ENCODE data around the gene JARID2.

JARID2 gene

DNA sequence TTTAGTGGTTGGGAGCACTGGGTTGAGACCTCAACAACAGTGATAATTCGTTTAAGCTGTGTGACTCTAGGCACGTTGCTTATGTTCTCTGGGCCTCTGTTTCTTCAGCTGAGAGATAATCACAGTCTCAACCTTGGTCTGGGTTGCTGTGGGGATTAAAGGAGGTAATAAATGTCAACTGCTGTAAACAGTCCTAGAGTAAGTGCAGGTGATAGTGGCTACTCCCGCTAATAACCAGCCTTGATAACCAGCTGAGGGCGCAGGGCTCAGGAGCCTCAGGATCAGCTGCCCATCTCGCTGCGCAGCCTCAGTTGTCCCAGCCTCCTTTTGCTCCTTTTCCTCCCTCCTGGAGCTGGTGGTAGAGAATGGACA, 58.0 kb downstream of the JARID2 start:
- H3K36me3 ChIP-seq (ENCODE audit: control insufficient read depth, insufficient read depth, low read length): peaks cover 4% of the 10 kb centered on the region; the same call in 1 of the 2 replicates
- H3K9me3 ChIP-seq (ENCODE audit: control insufficient read depth, insufficient read depth, low read depth, low read length): no peaks in the 10 kb centered on the region
- no peak overlapping the region for H3K4me3 ChIP-seq (ENCODE audit: low read depth, low read length)
- H3K27ac ChIP-seq (ENCODE audit: low read depth, low read length): no peak overlapping the region
- H3K4me1 ChIP-seq (ENCODE audit: control insufficient read depth, insufficient read depth, low read length): peaks cover 74% of the 10 kb centered on the region
- H3K9ac ChIP-seq (ENCODE audit: low read length): no peak overlapping the region
- H3K27me3 ChIP-seq (ENCODE audit: control insufficient read depth, insufficient read depth, low read length): no peaks in the 10 kb centered on the region

DNA sequence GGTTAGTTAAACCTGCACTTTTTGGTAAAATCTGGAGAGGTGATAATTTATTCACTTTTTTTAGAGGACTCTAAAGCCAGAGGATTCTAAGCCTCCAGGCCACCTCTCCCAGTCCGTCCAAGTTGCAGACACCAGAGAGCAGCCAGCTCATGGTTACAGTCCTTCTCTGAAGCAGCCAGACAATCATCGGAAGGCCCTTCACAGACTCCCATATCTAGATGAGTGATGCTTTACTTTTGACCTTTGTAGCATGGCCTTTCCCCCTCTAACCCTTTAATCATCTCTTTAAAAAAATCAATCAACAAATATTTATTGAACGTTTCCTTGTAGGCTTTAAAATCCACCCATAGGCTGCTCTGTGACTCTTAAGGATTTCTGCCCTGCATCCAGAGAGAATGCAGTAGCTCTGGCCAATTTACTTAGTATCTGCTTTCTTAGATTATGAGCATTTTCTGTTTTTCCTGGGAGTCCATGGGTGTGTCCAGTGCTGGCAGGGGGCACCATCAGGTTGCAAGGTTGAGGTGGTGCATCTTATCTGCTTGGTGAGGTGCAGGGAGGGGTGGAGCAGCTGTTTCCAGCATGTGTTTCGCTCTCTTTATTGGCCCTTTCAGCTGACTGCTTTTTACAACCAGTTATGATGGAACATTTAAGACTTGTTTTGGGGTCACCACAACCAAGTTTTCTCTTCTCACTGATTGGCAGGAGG, 58.6 kb downstream of the JARID2 start:
- H3K9me3 ChIP-seq (ENCODE audit: control insufficient read depth, insufficient read depth, low read depth, low read length): no peaks in the 10 kb centered on the region
- no peak overlapping the region for H3K4me3 ChIP-seq (ENCODE audit: low read depth, low read length)
- H3K9ac ChIP-seq (ENCODE audit: low read length): no peak overlapping the region
- peaks cover 73% of the 10 kb centered on the region for H3K4me1 ChIP-seq (ENCODE audit: control insufficient read depth, insufficient read depth, low read length)
- no peak overlapping the region for H3K27ac ChIP-seq (ENCODE audit: low read depth, low read length)
- no peaks in the 10 kb centered on the region for H3K27me3 ChIP-seq (ENCODE audit: control insufficient read depth, insufficient read depth, low read length)
- peaks cover 4% of the 10 kb centered on the region; the same call in 1 of the 2 replicates for H3K36me3 ChIP-seq (ENCODE audit: control insufficient read depth, insufficient read depth, low read length)

GRCh38 chr6:15305496-15305895, 59.6 kb downstream of the JARID2 start:
- Histone ChIP-seq H3K27ac (ENCODE audit: low read depth, low read length) (no peak overlapping the region), H3K4me1 (ENCODE audit: control insufficient read depth, insufficient read depth, low read length) (peaks cover 73% of the 10 kb centered on the region), H3K4me3 (ENCODE audit: low read depth, low read length) (no peak overlapping the region)

DNA sequence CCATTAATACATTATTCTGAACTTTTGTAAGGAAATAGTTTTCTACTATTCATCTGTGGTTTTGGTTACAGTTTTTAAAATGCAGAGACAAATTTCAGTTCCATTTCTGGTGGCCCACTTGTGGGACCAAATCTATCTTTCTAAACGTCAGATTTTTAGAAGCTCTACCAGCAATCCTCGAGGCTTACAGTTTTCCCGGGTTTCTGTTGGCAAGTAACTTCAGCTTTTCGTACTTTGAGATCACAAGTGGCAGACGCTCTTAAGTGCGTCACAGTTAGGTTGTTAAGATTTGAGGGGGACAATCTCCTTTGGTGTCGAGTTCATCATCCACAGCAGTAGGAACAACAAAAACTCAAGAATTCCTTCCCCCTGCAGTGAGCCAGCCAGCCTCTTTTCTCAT, 60.0 kb downstream of the JARID2 start:
- H3K4me1 ChIP-seq (ENCODE audit: control insufficient read depth, insufficient read depth, low read length): peaks cover 73% of the 10 kb centered on the region
- H3K9ac ChIP-seq (ENCODE audit: low read length): no peak overlapping the region

More at GRCh38 chr6:15305496-15305895, 59.6 kb downstream of the JARID2 start:
- Histone ChIP-seq H3K27me3 (ENCODE audit: control insufficient read depth, insufficient read depth, low read length) (no peaks in the 10 kb centered on the region), H3K36me3 (ENCODE audit: control insufficient read depth, insufficient read depth, low read length) (peaks cover 4% of the 10 kb centered on the region; the same call in 1 of the 2 replicates), H3K9ac (ENCODE audit: low read length) (no peak overlapping the region), H3K9me3 (ENCODE audit: control insufficient read depth, insufficient read depth, low read depth, low read length) (no peaks in the 10 kb centered on the region)

GRCh38 chr6:15308435-15309213, 62.8 kb downstream of the JARID2 start:
- H3K9ac ChIP-seq (ENCODE audit: low read length): no peak overlapping the region
- H3K27ac ChIP-seq (ENCODE audit: low read depth, low read length): no peak overlapping the region
- no peaks in the 10 kb centered on the region for H3K9me3 ChIP-seq (ENCODE audit: control insufficient read depth, insufficient read depth, low read depth, low read length)
- no peaks in the 10 kb centered on the region for H3K27me3 ChIP-seq (ENCODE audit: control insufficient read depth, insufficient read depth, low read length)
- peaks cover 81% of the 10 kb centered on the region for H3K4me1 ChIP-seq (ENCODE audit: control insufficient read depth, insufficient read depth, low read length)
- no peak overlapping the region for H3K4me3 ChIP-seq (ENCODE audit: low read depth, low read length)
- H3K36me3 ChIP-seq (ENCODE audit: control insufficient read depth, insufficient read depth, low read length): peaks cover 6% of the 10 kb centered on the region; the same call in 1 of the 2 replicates

More for the DNA sequence above, 60.0 kb downstream of the JARID2 start:
- no peak overlapping the region for H3K4me3 ChIP-seq (ENCODE audit: low read depth, low read length)
- H3K27me3 ChIP-seq (ENCODE audit: control insufficient read depth, insufficient read depth, low read length): no peaks in the 10 kb centered on the region
- peaks cover 4% of the 10 kb centered on the region; the same call in 1 of the 2 replicates for H3K36me3 ChIP-seq (ENCODE audit: control insufficient read depth, insufficient read depth, low read length)
- no peak overlapping the region for H3K27ac ChIP-seq (ENCODE audit: low read depth, low read length)
- H3K9me3 ChIP-seq (ENCODE audit: control insufficient read depth, insufficient read depth, low read depth, low read length): no peaks in the 10 kb centered on the region

DNA sequence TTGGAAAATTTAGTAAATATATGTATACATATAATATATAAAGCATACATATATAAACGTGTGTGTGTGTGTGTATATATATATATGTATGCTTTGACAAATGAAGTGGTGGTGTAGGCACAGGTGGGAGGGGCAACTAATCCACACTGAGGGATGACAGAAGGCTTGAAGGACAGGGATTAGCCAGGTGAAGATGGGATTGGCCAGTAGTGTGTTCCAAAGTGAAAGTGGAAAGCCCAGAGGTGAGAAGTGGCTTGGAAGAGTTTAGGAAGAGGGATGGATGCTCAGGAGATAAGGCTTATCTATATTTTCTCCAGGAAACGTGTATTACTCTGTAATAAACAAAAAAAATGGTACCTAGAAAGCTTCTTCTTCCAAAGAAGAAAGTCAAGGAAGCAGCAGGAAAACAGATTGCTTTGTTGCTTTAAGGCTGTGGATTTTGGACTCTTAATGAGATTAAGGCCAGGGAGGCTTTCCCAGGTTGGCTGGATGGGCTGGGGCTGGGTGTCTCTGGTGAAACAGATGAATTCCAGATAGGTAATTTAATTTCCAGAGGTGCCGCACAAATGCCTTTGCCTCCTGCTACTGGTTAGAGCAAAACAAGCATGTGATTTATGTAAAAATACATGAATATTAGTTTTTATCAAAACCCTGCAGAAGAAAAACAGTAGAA, 63.9 kb downstream of the JARID2 start:
- Histone ChIP-seq H3K4me3 (ENCODE audit: low read depth, low read length) (no peak overlapping the region), H3K9ac (ENCODE audit: low read length) (no peak overlapping the region), H3K27ac (ENCODE audit: low read depth, low read length) (no peak overlapping the region), H3K9me3 (ENCODE audit: control insufficient read depth, insufficient read depth, low read depth, low read length) (no peaks in the 10 kb centered on the region), H3K27me3 (ENCODE audit: control insufficient read depth, insufficient read depth, low read length) (no peaks in the 10 kb centered on the region), H3K36me3 (ENCODE audit: control insufficient read depth, insufficient read depth, low read length) (peaks cover 6% of the 10 kb centered on the region; the same call in 1 of the 2 replicates), H3K4me1 (ENCODE audit: control insufficient read depth, insufficient read depth, low read length) (peaks cover 77% of the 10 kb centered on the region)

DNA sequence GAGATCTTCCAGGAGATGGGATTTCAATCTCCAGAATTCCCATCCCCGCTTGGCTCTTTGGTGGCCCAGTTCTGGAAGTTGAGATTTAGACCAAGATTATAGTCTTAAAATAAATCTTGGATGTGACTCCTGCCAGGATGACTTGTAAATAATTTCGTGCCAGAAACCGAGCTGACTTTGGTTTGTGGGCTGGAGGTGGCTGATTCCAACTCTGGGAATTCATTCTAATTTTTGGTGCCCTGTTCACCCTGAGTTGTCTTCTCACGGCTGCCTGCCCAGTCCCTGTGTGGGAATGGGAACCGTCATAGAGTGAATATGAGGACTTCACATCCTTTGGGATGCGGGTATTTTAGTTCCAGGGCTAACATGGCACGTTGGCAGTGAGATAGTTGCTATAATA, 64.8 kb downstream of the JARID2 start:
- Histone ChIP-seq H3K9me3 (ENCODE audit: control insufficient read depth, insufficient read depth, low read depth, low read length) (no peaks in the 10 kb centered on the region), H3K9ac (ENCODE audit: low read length) (no peak overlapping the region), H3K4me3 (ENCODE audit: low read depth, low read length) (no peak overlapping the region), H3K27ac (ENCODE audit: low read depth, low read length) (no peak overlapping the region), H3K36me3 (ENCODE audit: control insufficient read depth, insufficient read depth, low read length) (peaks cover 6% of the 10 kb centered on the region; the same call in 1 of the 2 replicates), H3K4me1 (ENCODE audit: control insufficient read depth, insufficient read depth, low read length) (peaks cover 74% of the 10 kb centered on the region), H3K27me3 (ENCODE audit: control insufficient read depth, insufficient read depth, low read length) (no peaks in the 10 kb centered on the region)

GRCh38 chr6:15312500-15312899, 66.6 kb downstream of the JARID2 start:
- Histone ChIP-seq H3K9ac (ENCODE audit: low read length) (no peak overlapping the region), H3K4me3 (ENCODE audit: low read depth, low read length) (no peak overlapping the region), H3K4me1 (ENCODE audit: control insufficient read depth, insufficient read depth, low read length) (peaks cover 79% of the 10 kb centered on the region), H3K27me3 (ENCODE audit: control insufficient read depth, insufficient read depth, low read length) (no peaks in the 10 kb centered on the region), H3K9me3 (ENCODE audit: control insufficient read depth, insufficient read depth, low read depth, low read length) (no peaks in the 10 kb centered on the region), H3K27ac (ENCODE audit: low read depth, low read length) (no peak overlapping the region), H3K36me3 (ENCODE audit: control insufficient read depth, insufficient read depth, low read length) (peaks cover 6% of the 10 kb centered on the region; the same call in 1 of the 2 replicates)

GRCh38 chr6:15313367-15313766, 67.5 kb downstream of the JARID2 start:
- peaks cover 79% of the 10 kb centered on the region for H3K4me1 ChIP-seq (ENCODE audit: control insufficient read depth, insufficient read depth, low read length)
- H3K9ac ChIP-seq (ENCODE audit: low read length): no peak overlapping the region
- peaks cover 6% of the 10 kb centered on the region; the same call in 1 of the 2 replicates for H3K36me3 ChIP-seq (ENCODE audit: control insufficient read depth, insufficient read depth, low read length)
- H3K27me3 ChIP-seq (ENCODE audit: control insufficient read depth, insufficient read depth, low read length): no peaks in the 10 kb centered on the region
- H3K27ac ChIP-seq (ENCODE audit: low read depth, low read length): no peak overlapping the region
- no peak overlapping the region for H3K4me3 ChIP-seq (ENCODE audit: low read depth, low read length)
- H3K9me3 ChIP-seq (ENCODE audit: control insufficient read depth, insufficient read depth, low read depth, low read length): no peaks in the 10 kb centered on the region

- H3K4me1 ChIP-seq (ENCODE audit: control insufficient read depth, insufficient read depth, low read length): peaks cover 83% of the 10 kb centered on the region
- no peak overlapping the region for H3K4me3 ChIP-seq (ENCODE audit: low read depth, low read length)
- no peak overlapping the region for H3K9ac ChIP-seq (ENCODE audit: low read length)
- H3K27ac ChIP-seq (ENCODE audit: low read depth, low read length): no peak overlapping the region
- H3K27me3 ChIP-seq (ENCODE audit: control insufficient read depth, insufficient read depth, low read length): no peaks in the 10 kb centered on the region
- no peaks in the 10 kb centered on the region for H3K9me3 ChIP-seq (ENCODE audit: control insufficient read depth, insufficient read depth, low read depth, low read length)
- H3K36me3 ChIP-seq (ENCODE audit: control insufficient read depth, insufficient read depth, low read length): peaks cover 3% of the 10 kb centered on the region; the same call in 1 of the 2 replicates
These were observed 70.9 kb downstream of the JARID2 start for GRCh38 chr6:15316754-15317153.

All from HUES6 (cell line).